Activated CD4-positive, alpha-beta T cell treated with anti-CD3 and anti-CD28 coated beads for 36 hours (primary cell): Measurements from ENCODE around the gene CAPN7. TPM values are rescaled to one million over a fixed set of nuclear protein-coding genes. Genes with fewer than 3 reads are reported as not detected.

Experiments
- ATAC-seq: fragments of 200-7000 bp; cut with Tn5 transposase; one replicate; pipeline ENCODE4 v1.10.0; 2021; ENCODE audit warnings: mild to moderate bottlenecking, moderate library complexity
- CTCF ChIA-PET: fragments of 350-600 bp; sonication (Branson Sonifier 250); formaldehyde crosslinking; loops from one replicate; lab custom pipeline; 2021; ENCODE audit warnings: antibody characterized with exemption; lab: Charles Lee
- POLR2A ChIA-PET: fragments of 350-600 bp; sonication (Branson Sonifier 250); formaldehyde crosslinking; loops from one replicate; lab custom pipeline; 2021; ENCODE audit warnings: antibody characterized with exemption, inconsistent platforms; lab: Charles Lee
- DNase-seq: peaks from one replicate; pipeline ENCODE4 v3.0.0-alpha.2; 2020
- H3K27ac Mint-ChIP-seq: one replicate; pipeline ENCODE4 v1.8.0; 2021; ENCODE audit warnings: mixed read lengths
- H3K27me3 Mint-ChIP-seq: one replicate; pipeline ENCODE4 v1.8.0; 2021; ENCODE audit warnings: mixed read lengths
- H3K36me3 Mint-ChIP-seq: one replicate; pipeline ENCODE4 v1.8.0; 2021; ENCODE audit warnings: low read depth, mixed read lengths
- H3K4me1 Mint-ChIP-seq: one replicate; pipeline ENCODE4 v1.8.0; 2021; ENCODE audit warnings: mixed read lengths
- H3K4me3 Mint-ChIP-seq: one replicate; pipeline ENCODE4 v1.8.0; 2021; ENCODE audit warnings: mild to moderate bottlenecking, moderate library complexity, mixed read lengths
- H3K9me3 Mint-ChIP-seq: one replicate; pipeline ENCODE4 v1.8.0; 2021; ENCODE audit warnings: low read depth, mixed read lengths
- intact Hi-C, 2 experiments: fragments of 100-400 bp; cut with DNase I in 1 of 2; cut with micrococcal nuclease in 1 of 2; formaldehyde crosslinking; loops; one replicate each; pipeline versions ENCODE4 v1.14.2 to v1.15.1; 2022 to 2024; cut with DNase I, micrococcal nuclease
- total RNA-seq, 2 experiments: library from RNA; stranded (reverse); gene quantifications; one replicate each; pipeline ENCODE4 v1.2.3, GENCODE V29; 2021

The CAPN7 gene
- total RNA-seq, 2 experiments from 2014 or later = 18.4 to 20.4 TPM

GRCh38 chr3:15199493-15200105 lies 6.4 kb upstream of the CAPN7 start:
- no peak overlapping the region for H3K27ac Mint-ChIP-seq
- no peaks in the 10 kb centered on the region for H3K36me3 Mint-ChIP-seq
- ChIA-PET CTCF (interaction anchor here (0.7 to 6.9 kb wide), 11 partner anchors 10 to 205 kb away, joined by 3 to 54 read pairs (median 4); partner anchors contain the start of gene RBSN), POLR2A (no interaction called here)
- intact Hi-C loops = loop anchor here (5.0 to 10.0 kb wide), 2 partner anchors 615 to 978 kb away; no protein-coding TSS in a partner anchor
- no peak overlapping the region for H3K4me3 Mint-ChIP-seq
- no peaks in the 10 kb centered on the region for H3K9me3 Mint-ChIP-seq
- ATAC-seq (peak; percentile 10), DNase-seq (peak; percentile 21)
- H3K27me3 Mint-ChIP-seq = no peaks in the 10 kb centered on the region
- H3K4me1 Mint-ChIP-seq = peaks cover 13% of the 10 kb centered on the region

GRCh38 chr3:15204005-15204404 lies 2.0 kb upstream of the CAPN7 start:
- no peak overlapping the region for H3K27ac Mint-ChIP-seq
- CTCF ChIA-PET = interaction anchor here (0.6 to 6.9 kb wide), 29 partner anchors 8 to 227 kb away, joined by 3 to 54 read pairs (median 4); no protein-coding TSS in a partner anchor
- no peaks in the 10 kb centered on the region for H3K9me3 Mint-ChIP-seq

GRCh38 chr3:15205482-15205933 lies 538 bp upstream of the CAPN7 start:
- H3K27me3 Mint-ChIP-seq = no peaks in the 10 kb centered on the region
- ChIA-PET CTCF (interaction anchor here (0.7 to 3.9 kb wide), 16 partner anchors 9 to 202 kb away, joined by 3 to 19 read pairs (median 4); no protein-coding TSS in a partner anchor), POLR2A (interaction anchor here (0.6 to 1.0 kb wide), 3 partner anchors 173 to 396 kb away, joined by 3 to 4 read pairs (median 3); partner anchors contain the start of genes BTD and HACL1)
- H3K27ac Mint-ChIP-seq = peak overlapping the region; percentile 78
- ATAC-seq = no peak
- DNase-seq = no peak
- H3K4me3 Mint-ChIP-seq = peak overlapping the region; percentile 85
- no peaks in the 10 kb centered on the region for H3K36me3 Mint-ChIP-seq
- no peaks in the 10 kb centered on the region for H3K9me3 Mint-ChIP-seq
- H3K4me1 Mint-ChIP-seq = peaks cover 21% of the 10 kb centered on the region
- intact Hi-C loops = loop anchor here (5.0 to 10.0 kb wide), 2 partner anchors 397 to 609 kb away; partner anchors contain the start of genes BTD (in 1 of the 2) and HACL1 (in 1 of the 2)

More at GRCh38 chr3:15204005-15204404, 2.0 kb upstream of the CAPN7 start:
- DNase-seq (no peak), ATAC-seq (no peak)
- no peaks in the 10 kb centered on the region for H3K36me3 Mint-ChIP-seq
- H3K4me1 Mint-ChIP-seq = peaks cover 31% of the 10 kb centered on the region
- H3K27me3 Mint-ChIP-seq = no peaks in the 10 kb centered on the region
- intact Hi-C loops = loop anchor here (5.0 to 10.0 kb wide), 2 partner anchors 611 to 973 kb away; no protein-coding TSS in a partner anchor
- H3K4me3 Mint-ChIP-seq = no peak overlapping the region
- POLR2A ChIA-PET = no interaction called here

- peaks cover 9% of the 10 kb centered on the region for H3K36me3 Mint-ChIP-seq
- ChIA-PET POLR2A (interaction anchor here (0.7 to 1.0 kb wide), 4 partner anchors 15 to 395 kb away, joined by 3 to 6 read pairs (median 4); partner anchors contain the start of genes BTD and HACL1), CTCF (interaction anchor here (0.6 to 3.9 kb wide), 16 partner anchors 10 to 286 kb away, joined by 3 to 19 read pairs (median 4); no protein-coding TSS in a partner anchor)
- H3K9me3 Mint-ChIP-seq = no peaks in the 10 kb centered on the region
- intact Hi-C loops = loop anchor here (1.0 to 10.0 kb wide), 13 partner anchors 62 to 608 kb away; partner anchors contain the start of genes EAF1 (in 2 of the 2), METTL6 (in 2 of the 2), RBSN (in 2 of the 2) and BTD (in 1 of the 2)
- peaks cover 23% of the 10 kb centered on the region for H3K4me1 Mint-ChIP-seq
- peak; percentile 54 for DNase-seq
- no peaks in the 10 kb centered on the region for H3K27me3 Mint-ChIP-seq
- H3K27ac Mint-ChIP-seq = peak overlapping the region; percentile 93
- peak overlapping the region; percentile 85 for H3K4me3 Mint-ChIP-seq
- peak; percentile 47 for ATAC-seq
These were observed 873 bp downstream of the CAPN7 start for GRCh38 chr3:15206662-15207576.

- Mint-ChIP-seq H3K4me3 (peak overlapping the region; percentile 85), H3K36me3 (peaks cover 14% of the 10 kb centered on the region), H3K27me3 (no peaks in the 10 kb centered on the region), H3K4me1 (peaks cover 25% of the 10 kb centered on the region), H3K9me3 (no peaks in the 10 kb centered on the region), H3K27ac (peak overlapping the region; percentile 63)
- POLR2A ChIA-PET = interaction anchor here (1.0 kb wide), 1 partner anchor 14 kb away, joined by 6 read pairs; no protein-coding TSS in a partner anchor
- CTCF ChIA-PET = interaction anchor here (0.6 to 3.9 kb wide), 7 partner anchors 8 to 197 kb away, joined by 3 to 19 read pairs (median 3); no protein-coding TSS in a partner anchor
- intact Hi-C loops = loop anchor here (2.0 to 10.0 kb wide), 4 partner anchors 99 to 607 kb away; partner anchors contain the start of genes BTD (in 1 of the 2), HACL1 (in 1 of the 2) and RBSN (in 1 of the 2)
- ATAC-seq = no peak
- no peak for DNase-seq
These were observed 1.9 kb downstream of the CAPN7 start for GRCh38 chr3:15207836-15208504.

- Mint-ChIP-seq H3K36me3 (peaks cover 25% of the 10 kb centered on the region), H3K4me3 (no peak overlapping the region)
- CTCF ChIA-PET = interaction anchor here (1.7 kb wide), 1 partner anchor 9 kb away, joined by 7 read pairs; no protein-coding TSS in a partner anchor
These were observed 5.9 kb downstream of the CAPN7 start for GRCh38 chr3:15211937-15212336.

GRCh38 chr3:15214758-15215157 lies 8.7 kb downstream of the CAPN7 start:
- intact Hi-C loops = no loop called here
- ATAC-seq (no peak), DNase-seq (no peak)
- H3K36me3 Mint-ChIP-seq = peaks cover 45% of the 10 kb centered on the region
- H3K4me1 Mint-ChIP-seq = peaks cover 14% of the 10 kb centered on the region
- ChIA-PET CTCF (interaction anchor here (0.6 to 1.4 kb wide), 5 partner anchors 12 to 380 kb away, joined by 3 to 5 read pairs (median 3); no protein-coding TSS in a partner anchor), POLR2A (no interaction called here)
- H3K9me3 Mint-ChIP-seq = no peaks in the 10 kb centered on the region
- H3K27ac Mint-ChIP-seq = no peak overlapping the region
- no peaks in the 10 kb centered on the region for H3K27me3 Mint-ChIP-seq
- no peak overlapping the region for H3K4me3 Mint-ChIP-seq

More at GRCh38 chr3:15211937-15212336, 5.9 kb downstream of the CAPN7 start:
- intact Hi-C loops = no loop called here
- POLR2A ChIA-PET = no interaction called here
- Mint-ChIP-seq H3K9me3 (no peaks in the 10 kb centered on the region), H3K27ac (no peak overlapping the region), H3K4me1 (peaks cover 24% of the 10 kb centered on the region), H3K27me3 (no peaks in the 10 kb centered on the region)
- DNase-seq = no peak
- ATAC-seq = no peak

- Mint-ChIP-seq H3K4me3 (no peak overlapping the region), H3K27me3 (no peaks in the 10 kb centered on the region), H3K27ac (no peak overlapping the region), H3K4me1 (peaks cover 12% of the 10 kb centered on the region), H3K9me3 (no peaks in the 10 kb centered on the region), H3K36me3 (peaks cover 49% of the 10 kb centered on the region)
- ATAC-seq (no peak), DNase-seq (no peak)
- intact Hi-C loops = no loop called here
- POLR2A ChIA-PET = no interaction called here
- CTCF ChIA-PET = no interaction called here
These were observed 9.9 kb downstream of the CAPN7 start for GRCh38 chr3:15215996-15216395.

- no peaks in the 10 kb centered on the region for H3K9me3 Mint-ChIP-seq
- CTCF ChIA-PET = no interaction called here
- ATAC-seq = no peak
These were observed 10.5 kb downstream of the CAPN7 start for GRCh38 chr3:15216501-15216900.

GRCh38 chr3:15217011-15217671 lies 11.1 kb downstream of the CAPN7 start:
- intact Hi-C loops = no loop called here
- no peak for ATAC-seq
- Mint-ChIP-seq H3K4me1 (peaks cover 11% of the 10 kb centered on the region), H3K27me3 (no peaks in the 10 kb centered on the region), H3K4me3 (no peak overlapping the region), H3K36me3 (peaks cover 42% of the 10 kb centered on the region), H3K27ac (no peak overlapping the region), H3K9me3 (no peaks in the 10 kb centered on the region)
- POLR2A ChIA-PET = no interaction called here
- DNase-seq = no peak
- CTCF ChIA-PET = interaction anchor here (0.7 to 1.4 kb wide), 6 partner anchors 11 to 188 kb away, joined by 3 to 8 read pairs (median 4); partner anchors contain the start of gene CAPN7

More at GRCh38 chr3:15216501-15216900, 10.5 kb downstream of the CAPN7 start:
- Mint-ChIP-seq H3K4me1 (peaks cover 12% of the 10 kb centered on the region), H3K4me3 (no peak overlapping the region), H3K36me3 (peaks cover 45% of the 10 kb centered on the region), H3K27ac (no peak overlapping the region), H3K27me3 (no peaks in the 10 kb centered on the region)
- no peak for DNase-seq
- POLR2A ChIA-PET = no interaction called here
- intact Hi-C loops = no loop called here
